Esophagus squamous epithelium (tissue), 5 donors: ENCODE results near the gene GRHL1. TPM values are rescaled to one million over a fixed set of nuclear protein-coding genes. Genes with fewer than 3 reads are reported as not detected.

ENCODE experiments used
- DNase-seq: peaks from one replicate; lab custom pipeline; 2025; lab: John Stamatoyannopoulos, UW
- H3K27ac ChIP-seq, 4 donors: fragments of 200-600 bp; sonication (generic); one replicate each; pipeline ENCODE4 v1.5.1; 2016 to 2019; ENCODE audit warnings: mild to moderate bottlenecking in 1 of 4
- H3K27me3 ChIP-seq, 4 donors: fragments of 200-600 bp; sonication (generic); 1 replicate in 3 of 4; 2 replicates in 1 of 4; pipeline versions ENCODE4 v1.5.1 to v1.6.0; 2017 to 2021; ENCODE audit warnings: antibody characterized with exemption in 1 of 4
- H3K36me3 ChIP-seq, 3 donors: fragments of 200-600 bp; sonication (generic); one replicate each; pipeline ENCODE4 v1.5.1; 2016 to 2019
- H3K4me1 ChIP-seq, 3 donors: fragments of 200-600 bp; sonication (generic); one replicate each; pipeline ENCODE4 v1.5.1; 2017 to 2019
- H3K4me3 ChIP-seq, 4 donors: fragments of 200-600 bp; sonication (generic); 1 replicate in 3 of 4; 2 replicates in 1 of 4; pipeline ENCODE4 v1.5.1; 2016 to 2019; ENCODE audit warnings: mild to moderate bottlenecking in 2 of 4, moderate library complexity in 1 of 4
- H3K9me3 ChIP-seq, 3 donors: fragments of 200-600 bp; sonication (generic); one replicate each; pipeline ENCODE4 v1.5.1; 2016 to 2019
- CTCF ChIP-seq, 6 experiments: fragments of 450-650 bp in 4 of 6; fragments of 200-600 bp in 2 of 6; sonication (generic) in 2 of 6; IDR thresholded peaks; one replicate each; pipeline ENCODE4 v1.5.1; 2016 to 2019; ENCODE audit warnings: antibody characterized with exemption in 6 of 6, mild to moderate bottlenecking in 4 of 6, moderate library complexity in 4 of 6
- POLR2A ChIP-seq, 4 donors: fragments of 450-650 bp; IDR thresholded peaks; one replicate each; pipeline ENCODE4 v1.6.1; 2017; ENCODE audit warnings: antibody characterized with exemption in 4 of 4, mild to moderate bottlenecking in 4 of 4, moderate library complexity in 3 of 4
- WGBS, 2 donors: methylation state at CpG; one replicate each; pipeline ENCODE4 v1.1.5; 2018; 5-methylcytosine and 5-hydroxymethylcytosine counted together
- intact Hi-C: fragments of 100-400 bp; cut with DNase I; formaldehyde crosslinking; loops from one replicate; pipeline ENCODE4 v1.15.0; 2022
- total RNA-seq, 4 donors: library from RNA; depleted of rRNA; stranded (reverse); fragments of >200 nt; gene quantifications; one replicate each; pipeline ENCODE4 v1.1.0, GENCODE V29; 2016
- donor health status: DM: yes; HTN: yes; CAD: no.

Gene GRHL1
- total RNA-seq, 4 donors from 2014 or later: 76.3 to 192 (median 115) TPM

GRCh38 chr2:10039658-10040410 is 88.3 kb downstream of the GRHL1 start:
- 37 to 46% methylated on average over 9 to 10 of the region's 16 CpGs for WGBS, 2 donors
- Histone ChIP-seq H3K4me1 (peaks cover 27 to 82% (median 62%) of the 10 kb centered on the region in 3 donors), H3K27me3 (no peaks in the 10 kb centered on the region), H3K9me3 (no peaks in the 10 kb centered on the region), H3K36me3 (no peaks in the 10 kb centered on the region), H3K27ac (peak overlapping the region; percentile 2 to 36 (median 16)), H3K4me3 (no peak overlapping the region)
- intact Hi-C loops: no loop called here
- no peak for TF ChIP-seq POLR2A (IDR thresholded peaks at IDR 0.05)
- TF ChIP-seq CTCF (IDR thresholded peaks at IDR 0.05): peak in 2 of 6 experiments; percentile 4 to 12
- DNase-seq: no peak

- Histone ChIP-seq H3K36me3 (peaks cover 0 to 8% (median 0%) of the 10 kb centered on the region in 3 donors), H3K4me3 (peak overlapping the region in 2 of 4 donors; percentile 33 to 94), H3K4me1 (peaks cover 18 to 82% (median 62%) of the 10 kb centered on the region in 3 donors), H3K27me3 (no peaks in the 10 kb centered on the region), H3K27ac (peak overlapping the region; percentile 84 to 100 (median 97)), H3K9me3 (no peaks in the 10 kb centered on the region)
- TF ChIP-seq CTCF (IDR thresholded peaks at IDR 0.05) (no peak), POLR2A (IDR thresholded peaks at IDR 0.05) (no peak)
- WGBS, 2 donors: 90 to 92% methylated on average over 14 of the region's 14 CpGs
- intact Hi-C loops: no loop called here
- no peak for DNase-seq
Measured at GRCh38 chr2:10041711-10042110, 90.2 kb downstream of the GRHL1 start.

GRCh38 chr2:10042301-10043161 is 91.0 kb downstream of the GRHL1 start:
- DNase-seq: peak; percentile 23

GRCh38 chr2:10043256-10043905 is 91.9 kb downstream of the GRHL1 start, which contains the start of gene KLF11:
Gene KLF11 (plus strand): TSS chr2:10043550. CDS start chr2:10043717, 167 bp downstream.
- peak in 2 of 6 experiments; percentile 13 to 25 for TF ChIP-seq CTCF (IDR thresholded peaks at IDR 0.05)
- peak in 2 of 4 donors; percentile 64 to 71 for TF ChIP-seq POLR2A (IDR thresholded peaks at IDR 0.05)
- Histone ChIP-seq H3K9me3 (no peaks in the 10 kb centered on the region), H3K4me1 (peaks cover 14 to 83% (median 53%) of the 10 kb centered on the region in 3 donors), H3K36me3 (peaks cover 8 to 25% (median 9%) of the 10 kb centered on the region in 3 donors), H3K4me3 (peak within 1 kb of the TSS; percentile 50 to 94 (median 62)), H3K27me3 (no peaks in the 10 kb centered on the region), H3K27ac (peak within 1 kb of the TSS; percentile 90 to 100 (median 97))
- intact Hi-C loops: no loop called here
- DNase-seq: peak; percentile 58
- WGBS, 2 donors: 0% methylated on average over 1 to 9 of the region's 104 CpGs

More at GRCh38 chr2:10042301-10043161, 91.0 kb downstream of the GRHL1 start:
- TF ChIP-seq CTCF (IDR thresholded peaks at IDR 0.05) (no peak), POLR2A (IDR thresholded peaks at IDR 0.05) (peak in 2 of 4 donors; percentile 47 to 72)
- Histone ChIP-seq H3K4me1 (peaks cover 14 to 82% (median 57%) of the 10 kb centered on the region in 3 donors), H3K36me3 (peaks cover 0 to 16% (median under 1%) of the 10 kb centered on the region in 3 donors), H3K4me3 (peak overlapping the region in 3 of 4 donors; percentile 33 to 94 (median 69)), H3K9me3 (no peaks in the 10 kb centered on the region), H3K27me3 (no peaks in the 10 kb centered on the region), H3K27ac (peak overlapping the region; percentile 84 to 100 (median 97))
- WGBS, 2 donors: 38 to 53% methylated on average over 22 to 39 of the region's 54 CpGs
- intact Hi-C loops: no loop called here
